ENCODE results near the gene FOXO6. TPM values are rescaled to one million over a fixed set of nuclear protein-coding genes. Genes with fewer than 3 reads are reported as not detected.

Gene FOXO6
- total and polyA plus RNA-seq, 2 of the 13 experiments (the other 11 are each of a cell fraction or from before 2014, with no cell fraction given): 0.13 TPM; not detected in 1

- TF ChIP-seq ZNF83 (CRISPR knock-in tag; IDR thresholded peaks at IDR 0.05; ENCODE audit: borderline replicate concordance): no peak
These were observed 7.5 kb upstream of the FOXO6 start (continued) for GRCh38 chr1:41353744-41354143.

GRCh38 chr1:41354956-41355355, 6.3 kb upstream of the FOXO6 start:
- intact Hi-C loops (cut with micrococcal nuclease; ENCODE audit: unreplicated experiment): no loop called here
- WGBS (ENCODE audit: low lambda C conversion rate): 17% methylated on average over 2 of the region's 3 CpGs
- Histone ChIP-seq H3K79me2 (ENCODE audit: insufficient read depth, low read length) (no peaks in the 10 kb centered on the region), H3K4me2 (ENCODE audit: low read depth, low read length) (no peak overlapping the region), H2AFZ (ENCODE audit: low read length) (no peak overlapping the region), H3K27me3 (ENCODE audit: control insufficient read depth in 1 of 2, insufficient read depth in 2 of 2, low read length in 2 of 2) (peaks cover 0 to 3% of the 10 kb centered on the region in 2 experiments; a peak in 1 of 5 replicates), H3K4me1 (ENCODE audit: insufficient read depth, low read length) (no peaks in the 10 kb centered on the region), H3K27ac (ENCODE audit: extremely low read length, insufficient read depth, low read length) (no peak overlapping the region), H3K36me3 (replicated peaks in 1 of 2; ENCODE audit: control insufficient read depth in 1 of 2, insufficient read depth in 2 of 2, low read length in 2 of 2) (no peaks in the 10 kb centered on the region), H3K4me3 (replicated peaks in 1 of 3; ENCODE audit: insufficient read depth in 1 of 3, low read depth in 2 of 3, low read length in 3 of 3) (no peak overlapping the region), H3K9me3 (ENCODE audit: low read length) (no peaks in the 10 kb centered on the region), H4K20me1 (ENCODE audit: insufficient read depth, low read length) (no peaks in the 10 kb centered on the region), H3K9ac (ENCODE audit: insufficient read depth, low read depth, low read length) (no peak overlapping the region)
- no peak for FAIRE-seq
- ChIA-PET CTCF (ENCODE audit: low intra/inter-chr PET ratio, low total read pairs) (no interaction called here), POLR2A (no interaction called here)
- TF ChIP-seq POLR2AphosphoS2 (IDR thresholded peaks at IDR 0.05; ENCODE audit: low read depth, low read length) (no peak), CSRNP2 (CRISPR knock-in tag; conservative IDR thresholded peaks at IDR 0.05; ENCODE audit: low read depth) (no peak)
- BruUV-seq (replicated peaks): no TSS peak
- in situ Hi-C loops (cut with HindIII; ENCODE audit: extremely low pct_ligation_motif_present, low pct_unique_long_range_greater_than_20kb): no loop called here
- no peak for DNase-seq (ENCODE audit: low spot score)
- ATAC-seq: no peak

GRCh38 chr1:41355356-41355755, 5.9 kb upstream of the FOXO6 start:
- POLR2A ChIA-PET: no interaction called here
- no peak for TF ChIP-seq MED1 (CRISPR knock-in tag; IDR thresholded peaks at IDR 0.05)
- no peak for TF ChIP-seq HNRNPL (IDR thresholded peaks at IDR 0.05; ENCODE audit: low read depth, low read length)
- TF ChIP-seq MED8 (CRISPR knock-in tag; IDR thresholded peaks at IDR 0.05; ENCODE audit: insufficient replicate concordance): no peak
- TF ChIP-seq ZSCAN30 (CRISPR knock-in tag; IDR thresholded peaks at IDR 0.05): no peak
- TF ChIP-seq HNRNPUL1 (IDR thresholded peaks at IDR 0.05; ENCODE audit: low read depth, low read length): no peak
- no peak overlapping the region for H2AFZ ChIP-seq (ENCODE audit: low read length)
- CTCF ChIA-PET (ENCODE audit: low intra/inter-chr PET ratio, low total read pairs): no interaction called here
- ATAC-seq (no peak), FAIRE-seq (no peak), DNase-seq (ENCODE audit: low spot score) (no peak)
- H3K79me2 ChIP-seq (ENCODE audit: insufficient read depth, low read length): no peaks in the 10 kb centered on the region
- H3K36me3 ChIP-seq (replicated peaks in 1 of 2; ENCODE audit: control insufficient read depth in 1 of 2, insufficient read depth in 2 of 2, low read length in 2 of 2): no peaks in the 10 kb centered on the region
- no peak overlapping the region for H3K9ac ChIP-seq (ENCODE audit: insufficient read depth, low read depth, low read length)
- WGBS (ENCODE audit: low lambda C conversion rate): 100% methylated on average over 1 of the region's 1 CpG
- H3K9me3 ChIP-seq (ENCODE audit: low read length): no peaks in the 10 kb centered on the region
- in situ Hi-C loops (cut with HindIII; ENCODE audit: extremely low pct_ligation_motif_present, low pct_unique_long_range_greater_than_20kb) (no loop called here), intact Hi-C loops (cut with micrococcal nuclease; ENCODE audit: unreplicated experiment) (no loop called here)
- no peak overlapping the region for H3K4me3 ChIP-seq (replicated peaks in 1 of 3; ENCODE audit: insufficient read depth in 1 of 3, low read depth in 2 of 3, low read length in 3 of 3)
- H3K27me3 ChIP-seq (ENCODE audit: control insufficient read depth in 1 of 2, insufficient read depth in 2 of 2, low read length in 2 of 2): 0 out of 5 replicates have a peak, but pooled peaks cover 0 to 3% of the 10 kb centered on the region in 2 experiments
- BruUV-seq (replicated peaks): no TSS peak
- no peaks in the 10 kb centered on the region for H4K20me1 ChIP-seq (ENCODE audit: insufficient read depth, low read length)
- H3K4me2 ChIP-seq (ENCODE audit: low read depth, low read length): no peak overlapping the region
- H3K4me1 ChIP-seq (ENCODE audit: insufficient read depth, low read length): peaks cover 3% of the 10 kb centered on the region; the same call in 1 of the 2 replicates
- H3K27ac ChIP-seq (ENCODE audit: extremely low read length, insufficient read depth, low read length): no peak overlapping the region

Data from HepG2 (cell line).